ENCODE data around the gene CEP250.

GRCh38 chr20:35409542-35409941 is 45.9 kb upstream of the CEP250 start:
- TF ChIP-seq CTCF (IDR thresholded peaks at IDR 0.05; ENCODE audit: borderline replicate concordance, extremely low read depth, low read length, poor library complexity, severe bottlenecking) (no peak), EZH2 (IDR thresholded peaks at IDR 0.05; ENCODE audit: borderline replicate concordance, low read depth, low read length, severe bottlenecking) (no peak)

Measured in DND-41 (cell line).